GM21619 (cell line): ENCODE measurements around the gene CCBE1.

Source experiments
- ATAC-seq: cut with Tn5 transposase; IDR thresholded peaks from one replicate; pipeline ENCODE4 v1.9.1; 2021; ENCODE audit not compliant: unreplicated experiment

CCBE1 gene

DNA sequence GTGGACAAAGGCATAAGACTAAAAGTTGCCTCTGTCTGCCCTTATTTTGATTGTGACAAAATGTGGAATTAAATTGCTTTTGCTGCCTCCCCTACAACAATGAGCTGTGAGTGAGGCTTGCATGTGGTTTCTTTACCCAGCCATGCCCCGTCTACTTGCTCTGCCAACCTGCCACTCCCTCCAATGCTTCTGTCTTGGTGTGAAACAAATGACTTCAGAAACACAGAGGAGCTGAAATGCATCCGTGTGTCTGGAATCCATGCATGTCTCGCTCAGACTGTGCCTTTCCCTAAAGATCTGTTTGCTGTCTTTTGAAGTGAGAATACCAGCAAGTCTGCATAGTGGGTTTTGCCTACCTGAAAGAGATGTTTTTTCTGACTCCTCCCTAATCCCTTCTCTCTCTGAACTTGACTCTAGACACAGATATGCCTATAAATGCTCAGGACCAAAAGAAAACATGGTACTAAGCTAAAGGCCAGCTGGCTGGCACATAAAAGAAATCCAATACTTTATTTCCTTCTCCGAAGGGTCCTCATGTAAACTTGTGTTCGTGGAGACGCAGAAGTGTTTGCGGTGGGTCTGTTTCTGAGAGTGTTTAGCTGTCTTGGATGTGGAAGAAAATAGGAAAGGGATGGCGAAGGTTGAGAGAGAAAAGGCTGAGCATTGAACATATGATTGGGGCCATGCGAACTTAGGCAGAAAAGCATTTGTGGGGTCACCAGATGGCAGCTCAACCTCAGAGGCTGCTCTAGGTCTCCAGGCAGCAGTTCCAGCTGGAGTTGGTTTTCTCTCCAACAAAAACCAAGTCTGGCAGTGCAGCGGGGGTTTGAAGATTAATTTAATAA, 120.5 kb downstream of the CCBE1 start:
- ATAC-seq = no peak

DNA sequence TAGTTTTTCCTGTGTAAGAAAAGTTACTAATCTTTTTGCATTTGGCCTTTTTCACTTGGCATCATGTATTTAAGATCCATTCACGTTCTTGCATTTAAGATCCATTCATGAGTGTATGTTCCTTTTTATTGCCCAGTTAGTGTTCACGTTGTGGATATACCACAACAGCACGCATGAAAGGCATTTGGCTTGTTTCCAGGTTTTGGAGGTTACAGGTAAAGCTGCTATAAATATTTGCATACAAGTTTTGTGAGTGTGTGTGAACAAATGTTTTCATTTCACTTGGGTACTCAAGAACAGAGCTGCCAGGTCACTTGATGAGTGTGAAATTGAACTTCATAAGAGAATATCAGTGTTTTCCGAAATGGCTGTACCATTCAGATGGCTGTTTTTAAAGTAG, 121.2 kb downstream of the CCBE1 start:
- ATAC-seq = no peak

DNA sequence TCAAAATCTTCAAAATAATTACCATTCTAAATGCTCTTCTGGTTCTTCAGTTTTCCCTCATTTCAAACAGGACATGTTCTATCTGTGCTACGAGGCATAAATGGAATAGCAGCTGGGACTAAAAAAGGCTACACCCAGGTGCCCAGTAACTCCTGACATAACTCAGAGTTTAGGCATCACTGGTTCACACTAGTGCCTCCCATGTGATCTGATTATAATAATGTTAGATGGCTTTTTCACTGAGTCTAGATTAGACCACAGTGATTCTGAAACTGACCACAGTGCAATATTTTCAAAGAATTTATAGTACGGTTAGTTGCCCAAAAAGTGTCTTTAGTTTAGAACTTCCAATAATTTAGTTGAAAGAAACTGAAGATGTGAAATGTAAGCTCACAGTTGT, 123.3 kb downstream of the CCBE1 start:
- ATAC-seq = no peak

DNA sequence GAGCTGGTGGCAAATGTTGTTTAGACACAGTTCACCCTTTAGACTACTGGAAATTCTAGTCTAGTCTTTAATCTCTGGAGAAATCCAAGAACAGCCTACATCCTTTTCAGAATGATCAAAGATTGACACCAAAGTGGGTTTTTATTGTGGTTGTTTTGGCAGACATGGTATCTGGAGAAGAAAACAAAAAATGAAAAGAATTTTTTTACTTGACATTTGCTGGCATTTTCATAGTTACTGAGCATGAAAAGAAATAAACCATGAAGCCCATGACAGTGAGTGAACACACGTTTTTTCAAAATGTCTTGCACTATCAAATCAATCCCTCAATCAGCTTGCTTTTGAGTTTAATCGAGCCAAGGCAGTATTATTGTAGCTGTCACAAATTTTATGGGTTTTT, 125.3 kb downstream of the CCBE1 start:
- no peak for ATAC-seq

DNA sequence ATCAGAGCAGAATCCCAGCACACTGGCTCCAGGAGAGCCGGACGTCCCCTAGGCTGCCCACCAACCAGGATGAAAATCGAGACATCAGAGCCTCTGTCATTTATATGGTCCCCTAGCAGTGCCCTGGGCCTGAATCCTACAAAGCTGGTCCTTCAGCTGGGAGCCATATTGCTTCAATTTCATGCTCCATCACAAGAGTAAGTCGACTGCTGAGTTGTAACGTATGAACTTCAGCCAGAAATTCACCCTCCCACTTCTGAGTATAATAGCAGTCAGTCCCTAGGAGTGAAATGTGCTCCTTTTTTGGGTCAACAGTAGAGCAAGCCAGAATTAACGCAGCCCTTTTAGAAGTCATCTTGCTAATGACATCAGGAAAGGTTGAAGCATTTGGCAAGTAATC, 126.4 kb downstream of the CCBE1 start:
- no peak for ATAC-seq

DNA sequence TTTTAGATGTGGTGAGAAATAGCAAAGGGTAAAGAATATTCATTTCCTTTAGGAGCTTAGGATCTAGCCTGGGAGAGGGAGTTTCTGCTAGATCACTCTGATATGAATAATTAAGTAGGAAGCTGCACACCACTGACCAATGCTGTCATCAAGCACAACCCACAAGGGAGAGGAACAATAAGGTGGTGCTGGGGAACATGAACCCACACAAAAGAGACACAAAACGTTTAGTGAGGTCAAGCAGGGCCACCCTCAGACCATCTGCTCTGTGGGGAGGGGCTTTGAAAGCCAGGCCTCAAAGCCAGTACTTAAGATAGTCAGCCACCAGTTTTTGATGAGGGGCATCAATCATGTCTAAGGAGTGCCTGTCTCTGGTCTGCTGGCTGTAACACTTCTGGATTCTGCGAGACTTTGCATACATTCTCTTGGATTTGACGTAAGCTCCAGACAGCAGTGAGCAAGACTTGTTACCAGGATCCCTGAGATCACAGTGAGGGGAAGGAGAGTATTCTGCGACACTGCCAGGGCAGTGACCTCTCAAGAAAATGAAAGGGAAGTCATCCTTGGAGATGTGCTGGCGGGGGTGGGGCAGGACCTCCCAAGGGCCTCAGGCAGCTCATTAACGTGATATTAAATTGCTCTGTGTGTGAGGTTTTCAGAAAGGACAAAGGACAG, 127.0 kb downstream of the CCBE1 start:
- ATAC-seq = no peak

DNA sequence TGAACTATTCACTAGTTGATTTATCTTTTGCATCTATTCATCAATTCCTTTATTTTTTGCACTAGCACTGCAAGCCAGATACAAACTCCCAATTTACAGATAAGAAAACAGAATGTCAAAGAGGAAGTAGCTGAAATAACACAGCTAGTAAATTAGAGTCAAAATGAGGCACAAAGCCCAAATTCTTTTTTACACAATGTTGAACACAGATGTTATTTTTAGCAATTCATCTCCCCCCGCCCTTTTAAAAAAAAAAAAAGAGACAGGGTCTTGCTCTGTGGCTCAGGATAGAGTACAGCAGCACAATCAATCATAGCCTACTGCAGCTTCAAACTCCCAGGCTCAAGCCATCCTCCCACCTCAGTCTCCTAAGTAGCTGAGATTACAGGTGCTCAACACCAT, 127.8 kb downstream of the CCBE1 start:
- no peak for ATAC-seq

DNA sequence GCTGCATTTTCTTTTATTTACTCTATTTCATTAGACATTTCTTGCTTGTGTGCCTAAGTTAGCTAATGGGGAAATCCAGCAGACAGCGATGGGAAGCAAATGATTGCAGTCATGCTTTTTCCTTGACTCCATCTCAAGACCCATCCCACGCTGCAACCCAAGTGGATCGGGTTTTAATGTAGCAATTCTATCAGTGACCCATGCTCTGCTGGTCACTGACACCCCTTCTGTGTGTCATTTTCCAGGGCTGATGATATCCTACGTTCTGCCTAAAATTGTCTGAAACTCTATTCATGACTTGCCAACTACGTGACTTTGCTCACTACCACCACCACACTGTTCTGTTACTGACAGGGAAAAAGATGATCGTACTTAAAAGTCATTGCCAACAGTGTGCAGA, 129.8 kb downstream of the CCBE1 start:
- no peak for ATAC-seq

DNA sequence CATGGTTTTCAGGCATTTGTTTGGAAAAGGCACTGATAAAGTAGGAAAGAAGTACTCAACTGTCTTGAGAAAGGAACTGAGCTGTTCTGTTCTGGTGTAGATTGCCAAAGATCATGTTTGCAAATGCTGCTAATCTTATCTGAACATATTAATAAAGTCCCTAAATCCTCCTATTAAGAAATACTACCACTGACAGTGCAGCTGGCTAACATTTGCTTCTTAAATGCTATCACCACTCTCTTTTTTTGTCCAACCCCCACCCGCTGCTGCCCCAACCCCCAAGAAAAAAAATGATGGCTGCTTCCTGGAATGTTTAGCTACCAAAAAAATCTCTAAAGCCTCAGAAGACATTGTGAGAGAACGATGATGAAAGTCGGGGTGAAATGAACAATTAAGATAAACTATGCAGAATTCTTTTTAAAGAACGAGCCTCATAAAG, 130.7 kb downstream of the CCBE1 start:
- no peak for ATAC-seq

DNA sequence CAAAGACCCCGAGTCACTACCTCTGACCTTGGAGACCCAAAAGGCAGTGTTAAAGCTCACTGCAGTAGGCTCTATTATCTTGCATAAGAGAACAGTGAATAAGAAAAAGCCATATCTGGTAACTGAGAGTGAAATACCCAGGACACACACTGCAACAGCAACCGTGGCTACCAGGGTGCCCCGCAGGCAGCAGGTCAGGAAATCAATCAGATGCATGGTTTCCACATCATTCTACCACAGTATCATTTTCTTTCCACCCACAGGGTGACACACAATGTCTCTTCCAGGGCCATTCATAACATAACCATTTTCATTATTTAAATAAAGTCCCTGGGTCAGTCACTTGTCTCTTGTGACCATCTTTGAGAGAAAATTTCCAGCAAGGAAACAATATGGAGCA, 131.3 kb downstream of the CCBE1 start:
- ATAC-seq = no peak

DNA sequence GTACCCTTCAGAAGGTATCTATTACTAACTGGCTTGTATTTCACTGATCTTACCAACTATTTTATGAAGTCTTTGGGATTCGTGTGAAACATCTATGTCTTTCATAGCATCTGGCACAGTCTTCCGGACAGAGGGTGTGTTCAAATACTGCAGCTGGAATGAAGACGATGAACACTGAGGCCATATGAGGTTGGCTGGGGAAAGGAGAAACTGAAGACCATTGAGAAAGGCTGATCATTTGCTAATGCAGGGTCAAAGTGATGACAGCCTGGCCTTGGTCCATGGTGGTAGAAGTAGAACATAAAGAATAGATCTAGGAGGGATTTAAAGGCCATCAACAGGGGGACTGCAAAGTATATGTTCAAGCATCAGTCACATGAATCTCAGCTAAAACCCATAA, 132.7 kb downstream of the CCBE1 start:
- ATAC-seq = no peak

DNA sequence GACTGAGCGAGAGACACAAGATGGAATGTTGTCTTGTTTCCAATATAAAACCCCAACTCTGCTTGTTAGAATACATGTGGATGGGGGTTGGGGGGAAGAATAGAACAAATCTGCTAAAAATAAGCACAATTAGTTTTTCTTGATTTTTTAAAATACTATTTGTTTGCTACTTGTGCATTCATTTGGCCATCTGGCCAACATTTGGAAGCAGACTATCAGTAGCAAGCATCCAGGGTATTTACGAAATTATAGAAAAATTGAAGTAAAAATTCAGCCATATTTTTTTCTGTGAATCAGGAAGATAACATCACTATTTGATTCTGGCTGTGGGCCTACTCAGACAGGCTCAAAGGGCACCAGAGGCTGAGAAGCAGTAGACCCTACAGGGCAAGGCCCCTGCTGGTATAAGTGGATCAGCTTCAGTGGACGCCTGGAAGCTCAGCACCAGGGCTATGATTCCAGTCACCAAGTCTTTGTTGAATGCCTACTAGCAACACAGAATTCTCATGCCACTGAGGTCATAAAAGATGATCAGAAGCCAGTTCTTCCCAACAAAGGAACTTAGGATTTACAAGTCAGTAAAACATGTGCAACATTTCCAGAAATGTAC, 133.9 kb downstream of the CCBE1 start:
- ATAC-seq = no peak

DNA sequence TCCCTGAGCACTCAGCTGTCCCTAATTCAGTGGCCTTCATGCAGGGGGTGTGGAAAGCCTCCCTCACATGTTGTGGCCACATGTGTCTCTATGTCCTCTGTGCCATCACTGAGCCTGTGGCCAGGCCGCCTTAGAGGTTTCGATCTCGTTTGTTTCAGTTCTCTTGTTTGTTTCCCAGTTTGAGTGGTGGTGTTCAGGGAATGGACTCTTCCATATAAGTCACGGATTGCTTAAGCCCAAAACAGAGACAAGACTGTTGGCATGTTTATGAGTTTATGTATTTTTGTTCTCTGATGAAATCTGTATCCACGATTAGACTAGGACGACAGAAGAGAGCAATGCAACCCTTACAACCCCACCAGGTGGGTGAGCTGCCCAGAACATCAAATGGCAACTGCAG, 134.5 kb downstream of the CCBE1 start:
- ATAC-seq = no peak

DNA sequence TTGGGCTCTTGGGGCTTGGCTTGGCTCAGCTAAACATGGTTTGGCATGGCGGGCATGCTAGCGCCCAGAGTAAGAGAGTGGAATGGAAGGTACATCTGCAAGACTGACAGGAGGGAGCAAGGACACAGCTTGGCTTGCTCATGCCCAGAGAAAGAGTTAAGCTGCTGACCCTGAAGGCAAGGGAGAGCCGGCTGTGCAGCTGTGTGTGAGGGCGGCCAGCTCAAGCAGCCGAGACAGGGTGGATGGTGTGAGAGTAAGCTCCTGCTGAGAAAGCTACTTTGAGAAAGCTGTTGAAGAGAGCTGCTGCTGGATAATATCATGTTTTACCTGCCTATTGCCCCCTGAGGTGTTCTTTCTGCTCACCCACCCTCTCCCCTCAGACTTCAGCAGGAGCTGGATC, 135.6 kb downstream of the CCBE1 start:
- no peak for ATAC-seq

DNA sequence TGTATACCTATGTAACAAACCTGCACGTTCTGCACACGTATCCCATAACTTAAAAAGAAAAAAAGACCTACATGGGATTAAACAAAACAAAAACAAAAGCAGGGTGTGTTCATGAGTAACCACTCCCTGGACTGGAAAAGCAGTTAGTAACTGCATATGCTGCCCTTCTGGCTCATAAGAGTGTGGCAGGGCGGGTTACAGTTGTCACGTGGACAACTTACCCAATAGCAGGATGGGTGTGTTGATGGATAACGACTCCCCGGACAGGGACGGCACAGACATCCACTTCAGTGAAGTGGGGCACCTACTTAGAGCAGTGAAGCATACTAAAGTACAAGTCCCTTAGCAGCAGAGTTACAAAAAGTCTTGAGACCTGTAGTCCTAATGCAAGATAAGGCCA, 136.7 kb downstream of the CCBE1 start:
- no peak for ATAC-seq

DNA sequence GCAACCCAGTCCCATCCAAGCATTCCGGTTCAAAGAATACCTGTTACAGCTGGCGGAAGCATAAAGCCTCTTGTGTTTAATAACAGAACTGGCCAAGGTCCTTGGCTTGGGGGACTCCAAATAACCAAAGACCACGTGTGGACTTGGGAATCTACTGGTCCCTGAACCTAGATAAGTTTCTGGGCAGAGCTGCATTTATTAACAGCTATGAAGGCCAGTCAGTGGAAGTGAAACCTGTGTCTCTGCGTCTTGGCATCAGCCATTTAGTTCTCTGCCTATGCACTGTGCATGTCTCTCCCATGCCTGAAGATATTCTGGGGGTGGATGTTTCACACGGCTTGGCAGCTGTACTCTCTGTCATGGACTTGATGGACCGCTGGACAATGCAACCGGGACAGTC, 137.7 kb downstream of the CCBE1 start:
- ATAC-seq = no peak

DNA sequence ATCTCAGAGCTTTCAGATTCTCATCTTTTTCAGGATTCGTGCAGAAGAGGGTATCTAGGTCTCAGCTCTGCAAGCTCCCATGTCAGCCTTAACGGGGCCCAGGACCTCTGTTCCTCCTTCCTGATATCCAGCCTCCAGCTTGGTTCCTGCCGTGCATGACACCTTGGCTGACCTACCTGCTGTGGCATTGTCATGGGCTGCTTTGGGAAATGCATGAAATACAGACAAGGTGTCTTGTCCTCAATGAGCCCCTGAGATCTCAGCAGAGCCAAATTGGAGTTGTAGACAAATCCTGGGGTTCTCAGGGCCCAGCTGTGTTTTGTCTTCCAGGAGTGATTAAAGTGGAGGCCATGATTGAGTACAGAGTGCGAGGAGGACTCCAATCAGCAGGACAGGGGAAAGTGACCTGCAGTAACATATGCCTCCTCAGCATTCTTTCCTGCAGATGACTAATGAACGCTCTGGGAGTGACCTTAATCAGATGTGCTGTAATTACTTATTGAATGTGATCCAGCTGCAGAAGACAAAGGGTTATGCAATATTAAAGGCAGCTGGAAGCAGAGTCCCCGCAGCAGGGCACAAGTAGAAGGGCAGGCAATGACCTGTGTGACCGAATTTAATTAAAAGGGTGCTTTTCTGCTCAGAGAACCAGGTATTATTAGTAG, 141.1 kb downstream of the CCBE1 start:
- ATAC-seq = no peak

DNA sequence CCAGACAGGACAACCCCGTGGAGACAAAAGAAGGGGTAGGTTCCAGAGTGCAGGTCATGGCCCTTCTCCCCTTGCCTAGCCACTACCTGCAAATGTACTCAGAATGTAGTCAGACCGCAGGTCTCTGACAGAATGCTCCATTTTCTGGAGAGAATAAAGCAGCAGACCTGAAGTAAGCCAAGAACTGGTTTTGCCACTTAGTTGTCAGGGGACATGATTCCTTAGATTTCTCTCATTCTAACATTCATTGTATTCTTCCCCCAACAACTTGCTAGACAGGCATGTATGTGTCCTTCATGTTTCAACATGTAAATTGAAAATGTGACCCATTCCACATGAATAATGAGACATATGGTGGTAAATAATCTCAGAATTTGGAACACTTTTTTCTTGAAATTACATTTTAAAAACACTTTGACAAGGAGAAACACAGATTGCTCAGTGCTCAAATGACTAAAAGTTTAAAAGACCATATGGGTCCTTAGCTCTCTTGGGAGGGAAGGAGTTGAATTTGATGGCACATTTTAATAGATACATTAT, 142.4 kb downstream of the CCBE1 start:
- no peak for ATAC-seq

DNA sequence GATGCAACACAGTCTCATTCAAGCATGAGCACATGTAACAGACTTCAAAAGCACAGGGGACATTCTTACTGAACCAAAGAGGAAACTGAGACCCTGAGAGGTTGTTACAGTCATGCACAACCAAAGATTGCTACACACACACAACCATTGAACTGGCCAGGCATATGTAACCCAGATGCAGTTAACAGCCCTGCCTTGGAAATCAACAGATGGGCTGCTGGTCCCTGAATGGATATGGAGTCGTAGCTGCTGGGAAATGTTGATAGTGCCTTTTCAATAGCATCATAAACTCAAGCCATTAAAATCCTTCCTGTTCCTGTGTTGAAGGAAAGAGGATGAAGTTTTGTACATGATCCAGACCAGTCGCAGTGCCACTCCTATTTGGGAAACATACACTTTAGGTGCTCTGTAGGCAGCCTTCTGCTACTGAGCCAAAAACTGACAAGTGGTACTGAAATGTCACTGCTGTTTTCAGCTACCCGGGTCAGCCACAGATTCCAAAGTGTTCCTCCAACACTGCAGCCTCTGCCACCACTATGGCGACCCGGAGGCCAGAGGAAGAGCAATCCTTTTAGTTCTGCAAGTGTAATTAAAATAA, 143.9 kb downstream of the CCBE1 start:
- no peak for ATAC-seq

DNA sequence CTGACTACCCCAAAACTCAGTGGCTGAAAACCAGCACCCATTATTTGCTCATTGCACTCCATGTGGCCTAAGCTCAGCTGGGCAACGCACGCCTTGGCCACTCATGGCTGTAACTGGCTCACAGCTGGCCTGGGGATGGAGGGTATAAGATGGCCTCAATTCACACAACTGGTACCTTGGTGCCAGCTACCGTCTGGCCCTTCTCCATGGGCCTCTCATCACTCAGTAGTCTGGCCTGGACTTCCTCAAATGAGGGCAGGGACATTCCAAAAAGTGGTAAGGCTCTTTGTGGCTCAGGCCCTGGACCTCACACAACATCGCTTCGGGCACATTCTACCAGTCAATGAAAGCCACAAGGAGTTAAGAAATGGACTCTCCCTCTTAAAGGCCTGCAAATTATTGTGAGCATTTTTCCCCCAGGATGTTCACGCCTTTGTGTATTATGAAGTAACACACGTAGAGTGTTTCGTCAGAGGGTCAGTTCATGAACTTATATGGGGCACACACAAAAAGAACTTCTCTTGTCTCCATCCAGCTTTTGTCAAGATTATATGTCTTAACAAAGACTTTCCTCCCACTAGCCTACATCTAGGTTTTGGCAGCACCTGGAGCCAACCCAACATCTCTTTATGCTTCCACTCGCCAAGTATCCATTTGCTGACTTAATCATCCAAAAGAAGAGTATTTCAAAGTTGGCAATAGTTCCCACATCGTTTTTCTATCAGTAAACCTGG, 145.2 kb downstream of the CCBE1 start:
- ATAC-seq = no peak
